GM23248 (cell line): ENCODE data around the gene FGF22.

ENCODE experiments used
- EZH2 ChIP-seq: fragments of 200-600 bp; sonication (generic); IDR thresholded peaks from 2 replicates; pipeline ENCODE4 v1.6.1; 2018; ENCODE audit warnings: antibody characterized with exemption, mild to moderate bottlenecking; ENCODE audit not compliant: insufficient read depth, poor library complexity, severe bottlenecking
- EZH2phosphoT487 ChIP-seq: fragments of 200-600 bp; sonication (generic); IDR thresholded peaks from 2 replicates; pipeline ENCODE4 v1.6.1; 2018; ENCODE audit warnings: antibody characterized with exemption, moderate library complexity, mild to moderate bottlenecking, low read depth; ENCODE audit not compliant: insufficient read depth

- TF ChIP-seq EZH2 (no peak), EZH2phosphoT487 (no peak)
Measured at GRCh38 chr19:677201-677600, 37.5 kb downstream of the FGF22 start.
